GM21515 (cell line): ENCODE measurements around the gene RPP25L.

Experiments used
- ATAC-seq: cut with Tn5 transposase; IDR thresholded peaks from one replicate; pipeline ENCODE4 v1.9.1; 2021; ENCODE audit not compliant: unreplicated experiment

RPP25L gene

DNA sequence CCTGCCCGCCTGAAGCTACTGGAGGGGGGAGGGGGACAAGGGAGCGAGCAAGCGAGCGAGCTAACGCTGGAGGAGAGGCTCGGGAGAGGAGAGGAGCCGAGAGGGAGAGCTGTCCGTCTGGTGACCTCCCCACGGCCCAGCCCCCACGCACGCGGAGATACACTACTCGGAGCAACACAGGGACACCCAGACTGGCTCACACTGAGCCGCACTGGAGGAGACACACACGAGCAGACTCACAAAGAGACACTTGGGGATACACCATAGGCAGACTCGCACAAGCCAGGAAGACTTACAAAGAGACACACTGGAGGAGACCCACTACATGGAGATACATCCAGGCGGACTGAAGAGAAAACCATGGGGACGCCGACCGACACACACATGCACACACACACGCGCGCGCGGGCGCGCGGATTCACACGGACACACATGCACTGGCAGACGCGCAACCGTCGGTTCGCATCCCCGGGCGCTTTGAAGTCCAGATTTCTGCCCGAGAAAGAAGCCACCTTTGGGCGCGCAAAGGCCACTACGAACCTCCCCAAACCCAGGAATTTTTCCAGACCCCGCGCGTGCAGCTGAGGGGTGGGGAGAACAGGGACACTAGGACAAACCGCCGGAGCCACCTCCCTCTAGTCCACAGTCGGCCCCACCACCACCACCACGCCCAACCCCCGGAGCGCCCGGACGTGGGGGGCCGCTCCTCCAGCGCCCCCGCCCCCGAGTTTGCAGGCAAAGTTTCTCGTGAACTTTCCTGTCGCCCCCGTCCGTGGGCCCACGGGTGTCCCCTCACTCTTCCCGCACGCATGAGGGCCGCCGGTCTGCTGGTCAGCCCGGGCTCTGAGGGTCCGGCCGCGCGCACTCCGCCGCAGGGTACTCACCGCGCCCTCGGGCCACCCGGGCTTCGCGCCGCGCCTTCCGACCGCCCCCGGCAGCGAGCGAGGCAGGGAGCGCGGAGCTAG, 22.9 kb downstream of the RPP25L start:
- ATAC-seq = no peak

DNA sequence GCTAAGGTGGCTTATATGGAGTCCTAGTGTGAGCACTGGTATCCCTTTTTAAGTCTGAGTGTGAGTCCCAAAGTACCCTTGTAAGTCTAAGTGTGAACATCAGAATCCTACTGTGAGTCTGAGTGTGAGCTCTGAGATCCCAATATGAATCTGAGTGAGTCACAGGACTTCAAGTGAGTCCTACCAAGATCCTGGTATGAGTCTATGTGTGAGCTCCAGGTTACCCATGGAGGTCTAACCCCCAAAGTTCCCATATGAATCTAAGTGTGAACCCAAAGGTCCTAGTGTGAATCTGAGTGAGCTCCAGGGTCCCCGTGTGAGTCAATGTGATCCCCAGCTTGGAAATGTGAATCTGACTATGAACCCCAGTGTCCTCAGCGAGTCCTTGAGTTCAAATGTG, 24.6 kb downstream of the RPP25L start:
- no peak for ATAC-seq

DNA sequence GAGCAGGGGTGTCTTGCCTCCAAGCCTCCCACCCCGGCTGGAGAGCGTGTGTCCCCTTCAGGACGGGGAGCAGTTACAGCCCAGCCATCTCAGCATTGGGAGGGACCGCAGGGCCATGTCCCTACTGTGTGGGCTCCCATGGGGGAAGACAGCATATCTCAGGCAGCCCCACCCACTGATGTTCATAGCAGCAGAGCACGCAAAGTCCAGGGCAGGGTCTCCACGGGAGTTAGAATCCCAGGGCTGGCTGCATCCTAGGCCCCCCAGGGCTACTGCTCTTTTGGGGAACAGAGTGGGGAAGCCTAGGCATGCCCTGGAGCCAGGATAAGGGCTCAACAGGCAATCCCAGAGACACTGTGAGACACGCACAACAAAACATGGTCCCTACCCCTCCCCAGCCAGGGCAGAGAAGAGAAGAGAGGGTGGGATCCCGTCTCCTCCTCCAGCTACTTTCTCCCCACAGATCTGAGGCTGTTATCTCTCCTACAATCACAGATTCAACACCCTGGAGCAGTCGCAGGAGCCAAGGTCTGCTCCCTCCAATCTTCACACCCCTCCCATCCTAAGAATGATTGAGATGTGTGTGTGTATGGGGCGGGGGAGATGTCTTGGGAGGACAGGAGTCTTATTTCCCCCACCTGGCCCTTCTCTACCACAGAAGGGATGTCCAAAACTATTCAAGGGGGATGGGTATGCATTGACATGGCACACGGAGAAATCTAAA, 25.8 kb downstream of the RPP25L start:
- ATAC-seq = no peak

DNA sequence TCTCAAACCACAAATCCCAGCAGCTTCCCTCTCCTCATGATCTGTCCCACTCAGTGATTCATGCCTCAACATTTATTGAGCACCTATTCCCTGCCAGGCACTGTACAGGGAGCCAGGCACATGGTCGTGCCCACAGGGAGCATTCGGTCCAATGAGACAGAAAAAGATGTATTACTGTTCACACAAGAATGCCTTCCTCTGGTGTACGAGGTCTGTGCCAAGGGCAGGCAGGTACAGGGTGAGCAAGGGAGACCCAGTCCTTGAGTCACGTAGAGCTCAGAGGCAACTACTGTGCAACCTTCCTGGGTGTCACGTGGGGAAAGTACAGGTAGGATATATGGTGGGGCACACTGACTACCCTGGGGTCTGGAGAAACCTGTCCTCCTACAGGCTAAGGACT, 26.9 kb downstream of the RPP25L start:
- no peak for ATAC-seq

DNA sequence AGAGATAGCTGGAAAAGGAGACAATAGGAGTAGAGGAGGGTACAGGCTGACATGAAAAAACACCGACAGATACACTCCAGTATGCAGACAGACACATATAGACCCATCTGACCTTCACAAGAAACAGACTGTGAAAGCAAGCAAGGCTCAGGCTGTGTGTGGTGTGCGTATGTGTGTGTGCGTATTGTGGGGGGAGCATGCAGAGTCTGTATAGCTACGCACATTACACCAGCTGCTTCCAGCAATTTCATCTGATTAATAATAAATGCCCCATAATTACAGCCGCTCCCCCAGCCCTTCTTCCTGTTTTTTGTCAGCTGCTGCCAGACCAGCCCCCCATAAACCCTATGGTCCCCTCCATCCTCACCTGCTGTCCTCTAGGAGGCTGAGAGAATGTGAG, 29.1 kb downstream of the RPP25L start:
- no peak for ATAC-seq

DNA sequence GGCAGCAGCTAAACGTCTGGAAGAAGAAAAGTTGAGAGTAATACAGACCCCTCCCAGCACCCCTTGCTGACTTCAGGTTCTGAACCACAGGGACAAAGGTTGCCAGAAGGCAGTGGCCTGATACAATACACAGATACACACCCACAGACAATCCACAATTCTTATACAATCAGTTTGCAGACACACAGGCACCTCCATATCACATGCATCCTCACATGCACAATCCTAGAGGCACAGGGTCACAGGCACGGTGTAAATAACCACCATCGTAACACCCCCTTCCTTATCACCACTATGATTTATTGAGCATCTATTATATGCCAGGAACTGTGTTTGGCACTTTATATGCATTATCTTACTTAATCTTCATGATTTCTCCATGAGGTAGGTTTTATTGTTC, 30.6 kb downstream of the RPP25L start:
- no peak for ATAC-seq

DNA sequence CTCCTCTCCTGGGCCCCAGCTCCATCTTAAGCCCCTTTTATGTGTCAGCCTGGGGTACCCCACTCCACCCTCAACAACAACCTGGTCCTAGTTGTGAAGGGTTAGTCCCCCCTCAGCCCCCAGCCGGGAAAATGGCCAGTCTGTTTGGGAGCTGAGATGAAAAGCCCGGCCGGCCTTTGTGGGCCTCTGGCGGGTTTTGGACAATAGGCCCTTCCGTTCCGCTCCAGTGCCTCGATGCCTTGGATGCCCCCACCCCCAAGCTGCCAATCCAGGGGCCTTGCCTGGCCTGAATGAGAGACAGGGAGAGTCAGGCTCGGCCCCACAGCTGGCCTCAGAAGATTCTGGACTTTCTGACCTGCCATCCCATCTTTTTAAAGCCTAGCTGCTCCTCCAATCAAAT, 31.5 kb downstream of the RPP25L start:
- ATAC-seq = no peak

DNA sequence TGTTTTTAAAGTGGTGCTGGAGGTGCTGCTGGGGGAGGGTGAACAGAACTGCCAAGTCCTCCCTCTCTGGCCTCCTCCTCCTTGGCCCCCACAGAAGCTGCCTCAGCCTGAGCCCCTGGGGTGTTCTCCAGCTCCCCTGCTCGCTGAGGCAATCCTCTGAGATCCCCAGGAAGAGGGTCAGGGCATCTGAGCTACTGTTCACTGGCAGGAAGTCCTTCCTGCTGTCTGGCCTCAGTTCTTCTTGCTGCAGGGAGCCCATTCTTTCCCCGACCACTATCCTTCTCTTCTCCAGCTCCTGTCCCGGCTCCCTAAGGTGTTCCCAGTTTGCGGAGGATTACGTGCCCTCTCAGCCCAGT, 32.1 kb downstream of the RPP25L start:
- no peak for ATAC-seq

DNA sequence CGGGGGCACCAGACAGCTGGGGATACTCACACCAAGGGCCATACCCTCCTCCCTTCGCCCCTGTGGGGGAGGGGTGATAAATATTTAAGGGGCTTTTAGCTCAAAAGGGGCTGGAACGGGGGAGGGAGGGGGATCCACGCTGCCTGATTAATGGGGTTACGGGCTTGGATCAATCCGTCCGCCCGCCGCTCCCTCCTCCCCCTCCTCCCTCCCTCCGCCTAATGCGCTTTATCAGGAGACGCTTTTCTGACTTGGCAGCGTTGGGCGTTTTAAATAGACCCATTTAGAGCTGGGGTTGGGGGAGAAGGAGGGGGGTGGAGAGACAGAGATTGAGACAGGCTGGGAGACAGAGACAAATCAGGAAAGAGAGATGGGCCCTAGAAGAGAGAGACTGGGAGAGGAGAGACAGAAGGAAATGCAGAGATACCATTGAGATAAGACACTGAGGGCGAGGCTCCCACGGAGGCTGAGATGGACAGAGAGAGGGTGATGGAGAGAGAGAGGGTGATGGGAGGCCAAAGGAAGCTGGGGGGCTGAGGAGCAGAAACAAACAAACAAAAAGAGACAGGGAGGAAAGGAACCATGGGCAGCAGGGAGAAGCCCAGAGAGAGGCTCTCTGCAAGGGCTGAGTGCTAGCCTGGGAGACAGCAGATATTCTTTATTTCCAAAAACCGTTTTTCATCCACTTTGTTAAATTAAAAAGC, 32.6 kb downstream of the RPP25L start:
- ATAC-seq = no peak

DNA sequence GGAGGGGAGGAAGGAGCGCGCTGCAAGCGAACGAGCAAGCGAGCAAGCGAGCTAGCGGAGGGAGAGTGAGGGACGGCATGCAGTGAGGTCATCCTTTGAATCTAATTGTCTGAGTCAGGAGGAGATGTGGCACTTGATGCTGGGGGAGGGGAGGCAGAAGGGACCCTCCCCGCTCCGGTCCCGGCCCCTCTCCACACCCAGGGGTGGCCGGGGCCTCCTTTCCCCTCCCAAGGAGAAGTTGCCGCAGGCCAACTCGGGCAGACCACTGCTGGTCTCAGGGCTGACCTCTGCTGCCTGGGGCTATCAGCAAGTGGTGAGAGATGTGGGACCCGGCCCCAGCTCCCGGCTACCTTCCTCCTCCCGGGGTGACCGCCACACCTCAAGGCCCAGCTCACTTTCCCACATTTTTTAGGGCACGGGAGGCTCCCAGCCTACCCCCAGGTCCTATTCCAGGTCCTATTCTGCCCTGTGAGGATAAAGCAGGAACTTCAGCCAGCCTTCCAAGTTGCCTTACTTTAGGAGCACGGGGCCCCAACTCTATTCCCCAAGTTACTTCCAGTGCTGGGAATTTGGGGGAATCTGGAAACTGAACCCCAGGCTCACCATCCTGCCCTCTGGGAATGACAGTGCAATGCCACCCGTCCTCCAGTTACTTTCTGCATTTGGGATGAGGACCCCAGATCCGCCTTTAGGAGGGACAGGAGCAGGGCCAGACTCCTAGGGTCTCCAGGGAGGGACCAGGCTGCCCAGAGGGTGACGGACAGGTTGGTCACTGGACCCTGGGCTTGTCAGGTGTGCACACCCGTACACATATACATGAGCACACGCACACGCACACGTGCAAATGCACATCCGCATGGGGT, 33.4 kb downstream of the RPP25L start:
- ATAC-seq = no peak

DNA sequence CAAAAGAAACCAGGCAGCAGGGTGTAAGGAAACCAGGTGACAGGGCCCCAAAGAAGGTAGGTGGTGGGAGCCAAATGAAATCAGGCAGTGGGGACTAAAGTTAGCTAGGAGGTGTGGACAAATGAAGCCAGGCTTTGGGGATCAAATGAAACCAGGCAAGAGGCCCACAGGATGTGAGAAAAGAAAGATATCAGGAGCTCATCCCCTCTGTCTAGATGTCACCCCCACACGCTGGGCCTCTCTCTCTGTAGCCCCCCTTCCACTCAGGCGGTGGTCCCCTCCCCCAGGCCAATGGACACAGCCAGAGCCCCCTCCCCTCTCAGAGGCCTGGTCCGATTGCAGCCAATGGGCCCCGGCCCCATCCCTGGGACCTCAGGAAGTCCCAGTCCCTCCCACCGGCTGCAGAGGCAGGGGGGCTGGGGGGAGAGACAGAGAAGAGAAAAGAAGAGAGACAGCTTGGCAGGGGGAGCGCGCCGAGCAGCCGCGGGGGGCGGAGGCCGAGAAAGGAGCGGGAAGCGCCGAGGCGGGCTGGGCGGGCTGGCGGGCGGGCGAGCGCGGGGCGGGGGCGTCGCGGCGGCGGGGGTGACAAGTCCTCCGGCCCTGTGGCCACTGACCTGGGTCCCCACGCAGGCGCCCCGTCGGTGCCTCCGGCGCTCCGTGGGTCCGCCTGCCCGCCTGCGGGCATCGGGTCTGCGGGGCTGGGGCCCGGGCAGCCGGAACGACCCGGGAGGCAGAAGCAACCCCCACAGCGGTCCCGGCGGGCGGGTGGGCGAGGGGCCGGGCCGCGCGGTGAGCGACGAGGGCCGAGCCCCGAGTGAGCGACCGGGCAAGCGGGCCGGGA, 34.3 kb downstream of the RPP25L start:
- no peak for ATAC-seq

DNA sequence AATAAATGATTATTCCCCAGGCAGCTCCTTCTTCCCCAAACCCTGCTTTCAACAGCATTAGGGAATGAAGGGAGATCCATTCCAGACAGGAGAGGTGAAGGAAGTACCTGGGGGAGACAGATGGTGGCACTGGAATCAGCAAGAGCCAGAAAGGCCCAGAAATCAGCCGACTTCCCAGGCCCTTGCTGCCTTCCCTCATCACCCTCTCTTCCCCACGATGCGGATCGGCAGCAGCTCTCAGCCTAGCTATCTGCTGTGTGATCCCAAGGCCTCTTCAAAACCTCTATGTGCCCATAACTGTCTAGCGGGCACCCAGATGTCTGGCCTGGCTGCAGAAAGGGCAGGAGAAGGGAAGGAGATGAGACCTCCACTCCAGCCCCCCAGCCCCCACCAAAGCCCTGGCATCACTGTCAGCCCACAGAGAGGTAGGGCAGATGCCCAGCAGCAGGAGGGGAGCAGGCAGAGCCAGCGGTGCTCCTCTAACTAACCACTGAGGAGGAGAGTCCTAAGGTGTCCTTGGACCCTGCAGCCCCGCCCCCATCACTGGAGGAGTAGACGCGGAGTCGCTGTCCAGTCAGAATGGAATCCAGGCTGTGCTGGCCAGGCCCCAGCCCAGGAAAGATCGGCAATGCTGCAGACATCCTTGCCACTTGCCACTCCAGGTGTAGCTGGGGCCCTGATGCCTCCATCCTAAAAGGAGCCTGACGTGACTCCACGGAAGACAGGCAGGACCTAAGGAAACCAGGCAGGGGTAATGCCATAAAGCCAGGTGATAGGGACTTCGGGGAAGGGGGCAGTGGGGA, 35.1 kb downstream of the RPP25L start:
- ATAC-seq = no peak

DNA sequence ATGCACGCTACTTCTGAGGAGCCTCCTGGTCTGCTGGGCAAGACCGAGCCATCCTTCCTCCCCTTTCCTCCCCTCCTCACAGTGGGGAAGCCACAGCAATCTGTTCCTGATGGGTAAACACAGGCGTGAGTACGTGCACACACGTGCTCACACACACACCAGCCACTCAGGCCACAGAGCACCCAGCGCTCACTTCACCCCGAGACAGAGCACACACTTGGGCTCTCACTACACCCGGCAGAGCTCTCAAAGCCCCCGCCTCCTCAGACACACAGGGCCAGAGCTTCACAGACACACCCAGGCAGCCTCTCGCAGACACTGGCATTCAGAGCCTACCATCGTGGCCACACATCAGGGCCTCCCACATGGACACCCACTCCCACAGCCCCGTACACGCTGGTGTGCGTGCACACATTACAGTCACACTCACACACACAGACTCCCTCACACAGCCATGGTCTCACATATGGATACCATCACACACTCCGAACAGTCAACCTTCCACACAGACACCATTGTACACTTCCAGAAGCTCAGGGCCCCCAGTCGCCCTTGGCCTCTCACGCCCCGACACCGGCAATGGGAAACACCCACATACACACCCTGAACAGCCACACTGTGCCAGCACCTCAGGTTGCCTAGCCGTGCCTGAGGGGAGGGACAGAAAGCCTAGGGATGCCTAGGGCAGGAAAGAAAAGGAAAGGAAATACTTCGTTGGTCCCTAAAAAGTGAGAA, 35.9 kb downstream of the RPP25L start:
- no peak for ATAC-seq

DNA sequence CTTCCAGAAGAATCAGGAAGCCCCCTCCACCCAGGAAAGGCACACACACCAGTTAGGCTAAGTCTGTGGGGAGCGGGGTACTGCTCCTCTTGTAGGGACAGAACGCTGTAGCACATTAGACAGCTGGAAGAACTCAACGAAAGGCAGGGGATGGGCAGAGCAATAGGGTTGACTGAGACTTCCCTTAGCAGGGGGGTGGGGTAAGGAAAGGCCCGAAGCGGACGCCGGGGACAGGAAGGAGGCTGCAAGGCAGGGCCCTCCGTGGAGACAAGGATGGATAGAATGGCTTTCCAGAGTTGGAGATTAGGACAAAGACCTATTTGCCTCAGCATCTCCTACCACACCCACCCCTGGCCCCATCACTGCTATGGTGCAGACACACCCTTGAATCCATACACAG, 36.7 kb downstream of the RPP25L start:
- ATAC-seq = no peak

DNA sequence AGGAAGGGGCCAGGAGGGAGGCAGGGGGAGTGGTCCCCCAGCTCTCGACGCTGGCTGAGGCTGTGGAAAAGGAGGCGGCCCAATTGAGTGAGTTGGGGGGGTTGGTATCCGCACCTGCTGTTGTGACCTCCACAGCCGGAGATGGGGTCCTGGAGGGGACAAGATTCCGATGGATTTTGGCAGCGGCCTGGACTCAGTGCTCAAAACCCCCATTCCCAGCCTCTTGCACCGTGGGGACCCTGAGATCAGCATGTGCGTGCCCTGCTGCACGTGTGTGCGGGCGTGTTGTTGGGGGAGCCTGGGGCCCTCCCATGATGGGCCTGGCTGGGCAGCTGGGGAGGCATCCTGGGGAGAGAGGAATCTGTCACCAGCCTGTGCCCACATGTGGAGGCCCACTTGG, 37.3 kb downstream of the RPP25L start:
- ATAC-seq = no peak

DNA sequence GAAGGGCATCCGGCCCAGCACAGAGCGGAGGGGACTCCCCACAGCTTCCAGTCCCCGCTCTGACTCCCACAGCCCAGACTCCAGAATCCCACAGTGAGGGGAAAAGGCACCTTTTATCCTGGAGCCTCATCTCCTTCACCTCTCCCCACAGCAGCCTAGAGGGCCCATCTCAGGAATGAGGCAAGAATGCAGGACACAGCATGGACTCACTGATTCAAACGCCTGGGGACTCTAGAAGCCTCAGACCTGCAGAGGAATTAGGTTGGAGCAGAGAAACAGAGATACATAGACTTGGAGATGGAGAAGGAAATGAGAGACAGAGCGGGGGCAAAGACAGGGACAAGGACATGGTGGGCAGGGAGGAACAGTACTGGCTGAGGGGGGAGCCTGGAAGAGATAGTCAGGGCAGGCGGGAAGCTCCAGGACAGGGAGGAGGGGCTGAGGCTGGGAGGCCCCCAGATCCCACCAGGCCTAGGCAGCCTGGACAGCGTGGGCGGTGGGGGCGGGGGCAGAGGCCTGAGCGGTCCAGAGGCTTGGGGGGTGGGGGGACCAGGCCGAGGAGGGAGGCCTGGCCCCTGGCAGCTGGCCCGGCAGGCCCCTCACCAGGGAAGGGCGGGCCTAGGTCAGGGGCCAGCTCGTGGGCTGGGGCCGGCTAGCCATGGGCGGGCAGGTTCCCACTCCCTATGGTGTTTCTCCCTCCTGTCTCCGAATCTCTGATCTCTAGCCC, 38.1 kb downstream of the RPP25L start:
- ATAC-seq = no peak

DNA sequence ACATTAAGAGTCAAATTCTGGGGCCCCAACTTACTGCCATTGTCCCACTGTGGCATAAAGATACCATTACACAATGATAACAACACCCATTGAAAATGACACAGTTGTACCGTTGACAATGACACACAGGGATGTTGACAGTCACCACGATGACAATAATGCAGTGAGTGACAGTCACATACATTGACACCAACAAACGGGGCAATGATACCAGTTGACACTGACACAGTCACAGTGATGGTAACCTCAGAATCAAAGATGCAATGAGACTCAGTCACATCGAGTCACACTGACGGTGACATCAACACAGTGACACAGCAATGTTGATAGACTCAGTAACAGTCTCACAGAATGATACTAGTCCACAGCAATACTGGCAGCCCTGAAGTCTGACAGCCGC, 39.3 kb downstream of the RPP25L start:
- ATAC-seq = no peak

DNA sequence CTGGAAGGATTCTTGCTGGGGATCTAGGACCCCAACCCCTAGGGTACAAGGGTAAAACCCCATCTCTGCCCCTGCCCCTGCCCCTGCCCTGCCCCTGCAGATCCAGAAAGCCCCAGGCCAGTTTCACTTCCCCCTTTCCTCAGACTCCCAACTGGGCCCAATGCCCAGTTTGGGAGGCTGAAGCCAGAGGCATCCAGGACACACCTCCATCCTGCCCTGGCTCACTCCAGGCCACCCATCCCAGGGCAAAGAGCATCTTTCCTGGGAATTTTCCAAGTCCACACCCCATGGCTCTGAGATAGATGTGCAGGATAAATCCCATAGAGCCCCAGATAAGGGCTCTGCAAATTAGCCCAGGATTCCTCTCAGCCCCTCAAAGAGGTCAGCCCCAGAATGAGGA, 39.8 kb downstream of the RPP25L start:
- ATAC-seq = no peak
